ENCODE data around the gene NPFFR1. TPM values are rescaled to one million over a fixed set of nuclear protein-coding genes. Genes with fewer than 3 reads are reported as not detected.

Gene NPFFR1
- total RNA-seq, 1 donor from 2014 or later: not detected

DNA sequence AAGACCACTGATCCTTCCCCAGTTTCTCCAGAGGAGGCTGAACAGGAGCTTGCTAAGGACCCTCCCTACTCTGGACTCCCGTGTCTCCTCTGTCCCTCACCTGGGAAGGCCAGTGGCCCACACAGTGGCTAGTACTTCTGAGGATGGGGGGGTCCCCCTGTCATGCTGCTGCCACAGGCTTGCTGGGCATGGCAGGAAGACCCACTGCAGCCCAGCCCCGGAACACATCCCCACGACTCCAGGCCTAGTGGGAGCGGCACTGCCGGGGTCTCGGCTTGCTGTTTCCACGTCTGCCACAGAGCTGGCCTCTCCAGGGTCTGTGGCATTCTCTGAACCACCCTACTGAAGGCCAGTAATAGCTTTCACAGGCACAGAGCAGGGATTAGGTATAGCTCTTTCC lies 25.9 kb upstream of the NPFFR1 start:
- Histone ChIP-seq H3K9me3 (no peaks in the 10 kb centered on the region), H3K4me1 (peaks cover 10% of the 10 kb centered on the region), H3K36me3 (no peaks in the 10 kb centered on the region), H3K4me3 (no peak overlapping the region), H3K27me3 (no peaks in the 10 kb centered on the region), H3K27ac (no peak overlapping the region)
- intact Hi-C loops (cut with DNase I): no loop called here
- no peak for DNase-seq (ENCODE audit: extremely low spot score in 2 of 2)
- TF ChIP-seq POLR2A (IDR thresholded peaks at IDR 0.05) (no peak), POLR2AphosphoS5 (IDR thresholded peaks at IDR 0.05; ENCODE audit: insufficient read depth in 1 of 2, low read depth in 1 of 2) (no peak)
- TF ChIP-seq, protein P1, sequence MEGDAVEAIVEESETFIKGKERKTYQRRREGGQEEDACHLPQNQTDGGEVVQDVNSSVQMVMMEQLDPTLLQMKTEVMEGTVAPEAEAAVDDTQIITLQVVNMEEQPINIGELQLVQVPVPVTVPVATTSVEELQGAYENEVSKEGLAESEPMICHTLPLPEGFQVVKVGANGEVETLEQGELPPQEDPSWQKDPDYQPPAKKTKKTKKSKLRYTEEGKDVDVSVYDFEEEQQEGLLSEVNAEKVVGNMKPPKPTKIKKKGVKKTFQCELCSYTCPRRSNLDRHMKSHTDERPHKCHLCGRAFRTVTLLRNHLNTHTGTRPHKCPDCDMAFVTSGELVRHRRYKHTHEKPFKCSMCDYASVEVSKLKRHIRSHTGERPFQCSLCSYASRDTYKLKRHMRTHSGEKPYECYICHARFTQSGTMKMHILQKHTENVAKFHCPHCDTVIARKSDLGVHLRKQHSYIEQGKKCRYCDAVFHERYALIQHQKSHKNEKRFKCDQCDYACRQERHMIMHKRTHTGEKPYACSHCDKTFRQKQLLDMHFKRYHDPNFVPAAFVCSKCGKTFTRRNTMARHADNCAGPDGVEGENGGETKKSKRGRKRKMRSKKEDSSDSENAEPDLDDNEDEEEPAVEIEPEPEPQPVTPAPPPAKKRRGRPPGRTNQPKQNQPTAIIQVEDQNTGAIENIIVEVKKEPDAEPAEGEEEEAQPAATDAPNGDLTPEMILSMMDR (IDR thresholded peaks at IDR 0.05): no peak

DNA sequence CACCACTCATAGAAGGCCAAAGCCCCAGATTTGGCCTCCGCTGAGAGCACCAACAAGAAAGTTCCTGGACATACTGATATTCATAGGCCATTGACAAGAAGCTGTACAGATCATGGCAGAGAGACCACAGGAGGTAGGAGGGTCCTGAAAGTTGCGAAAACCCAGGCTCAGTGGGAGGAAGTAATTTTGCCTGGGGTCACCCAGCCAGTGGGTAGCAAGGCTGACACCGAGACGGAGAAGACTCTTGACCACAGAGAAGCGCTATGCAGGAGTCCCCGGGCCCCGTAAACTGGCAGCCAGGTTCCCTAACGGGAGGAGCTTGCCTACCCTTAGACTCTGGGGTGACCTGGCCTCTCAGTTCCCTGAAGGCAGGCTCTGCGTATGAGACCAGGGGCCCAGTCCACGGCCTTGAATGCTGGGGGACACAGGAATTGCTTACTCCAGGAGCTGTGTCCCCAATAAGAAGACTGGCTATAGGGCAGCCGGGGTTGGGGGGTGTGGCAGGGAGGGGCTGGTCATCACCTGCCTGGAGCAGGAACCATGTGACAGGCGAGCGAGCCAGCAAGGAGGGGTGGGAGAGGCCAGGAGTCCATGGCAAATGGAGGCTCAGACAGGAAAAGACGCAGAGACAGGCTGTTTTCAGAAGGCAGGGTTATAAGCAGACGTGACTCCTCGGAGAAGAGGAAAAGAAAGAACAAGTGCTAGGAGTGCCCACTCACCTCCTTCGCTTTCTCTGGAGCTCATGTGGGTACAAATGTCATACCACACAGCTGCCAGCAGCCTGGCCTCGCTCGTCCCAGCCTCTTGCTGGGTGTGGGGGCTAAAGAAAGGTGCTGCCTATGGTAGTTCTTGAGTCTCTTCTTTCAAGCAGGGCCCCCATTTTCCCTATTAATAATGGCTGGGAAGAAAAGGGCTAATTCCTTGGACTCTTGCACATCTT lies 24.6 kb upstream of the NPFFR1 start:
- H3K4me3 ChIP-seq: no peak overlapping the region
- peaks cover 10% of the 10 kb centered on the region for H3K4me1 ChIP-seq
- TF ChIP-seq, protein P1 (IDR thresholded peaks at IDR 0.05): no peak
- TF ChIP-seq POLR2AphosphoS5 (IDR thresholded peaks at IDR 0.05; ENCODE audit: insufficient read depth in 1 of 2, low read depth in 1 of 2) (no peak), POLR2A (IDR thresholded peaks at IDR 0.05) (no peak)
- DNase-seq (ENCODE audit: extremely low spot score in 2 of 2): no peak
- H3K36me3 ChIP-seq: no peaks in the 10 kb centered on the region
- intact Hi-C loops (cut with DNase I): no loop called here
- H3K9me3 ChIP-seq: no peaks in the 10 kb centered on the region
- H3K27ac ChIP-seq: no peak overlapping the region
- H3K27me3 ChIP-seq: no peaks in the 10 kb centered on the region

DNA sequence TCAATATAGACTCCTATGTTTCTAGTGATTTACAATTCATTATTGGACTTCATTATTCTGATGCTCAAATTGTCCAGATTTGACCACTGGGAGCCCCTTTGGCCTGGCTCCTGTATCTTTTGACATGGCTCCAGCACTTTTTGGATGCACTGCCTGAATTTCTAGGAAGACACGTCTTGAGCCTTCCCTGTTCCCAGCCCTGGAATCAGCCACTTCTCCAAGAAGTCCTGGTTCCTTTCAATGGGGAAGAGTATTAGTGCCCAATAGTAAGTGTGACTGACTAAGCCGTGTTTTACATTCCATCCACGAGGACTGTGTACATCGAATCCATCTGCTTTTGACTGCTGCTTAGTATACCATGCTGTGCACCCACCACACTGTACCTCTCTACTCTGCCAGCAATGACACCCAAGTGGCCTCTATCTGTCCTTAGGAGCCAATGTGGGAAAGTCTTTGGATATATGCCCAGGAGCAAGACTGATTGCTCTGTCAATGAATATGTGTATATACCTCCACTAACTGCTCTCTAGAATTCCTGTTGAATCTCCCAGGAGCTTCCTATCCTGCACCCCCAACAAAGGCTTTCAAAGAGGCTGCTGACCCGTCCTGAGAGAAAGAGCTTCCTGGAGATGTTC lies 23.2 kb upstream of the NPFFR1 start:
- no peak for DNase-seq (ENCODE audit: extremely low spot score in 2 of 2)
- Histone ChIP-seq H3K27ac (no peak overlapping the region), H3K4me1 (peaks cover 5% of the 10 kb centered on the region), H3K9me3 (no peaks in the 10 kb centered on the region), H3K27me3 (no peaks in the 10 kb centered on the region), H3K36me3 (no peaks in the 10 kb centered on the region), H3K4me3 (no peak overlapping the region)
- TF ChIP-seq, protein P1 (IDR thresholded peaks at IDR 0.05): no peak
- TF ChIP-seq POLR2A (IDR thresholded peaks at IDR 0.05): no peak
- no peak for TF ChIP-seq POLR2AphosphoS5 (IDR thresholded peaks at IDR 0.05; ENCODE audit: insufficient read depth in 1 of 2, low read depth in 1 of 2)
- intact Hi-C loops (cut with DNase I): no loop called here

DNA sequence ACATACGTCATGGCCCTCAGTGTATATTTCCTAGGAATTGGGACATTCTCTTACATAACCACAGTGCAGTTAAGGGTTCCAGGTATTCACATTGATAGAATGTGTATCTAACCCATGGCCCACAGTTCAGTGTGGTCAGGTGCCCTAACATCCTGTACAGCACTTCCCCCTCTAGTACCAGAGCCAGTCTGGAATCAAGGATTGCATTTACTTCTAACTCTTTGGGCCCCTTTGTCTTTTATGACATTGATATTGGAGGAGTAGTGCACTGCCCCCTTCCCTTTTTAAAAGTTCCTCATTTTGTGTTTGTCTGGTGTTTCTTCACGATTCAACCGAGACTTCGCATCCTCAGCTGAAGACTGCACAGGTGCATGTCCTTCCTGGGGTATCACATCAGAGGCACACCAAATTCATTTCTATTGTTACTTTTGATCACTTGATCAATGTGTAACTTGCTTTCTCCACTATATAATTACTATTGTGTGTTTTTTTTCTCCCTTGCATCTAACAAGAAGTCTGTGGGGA lies 22.4 kb upstream of the NPFFR1 start:
- Histone ChIP-seq H3K36me3 (no peaks in the 10 kb centered on the region), H3K4me3 (no peak overlapping the region), H3K4me1 (no peaks in the 10 kb centered on the region), H3K27ac (no peak overlapping the region), H3K9me3 (no peaks in the 10 kb centered on the region), H3K27me3 (no peaks in the 10 kb centered on the region)
- TF ChIP-seq, protein P1 (IDR thresholded peaks at IDR 0.05): no peak
- TF ChIP-seq POLR2A (IDR thresholded peaks at IDR 0.05): no peak
- TF ChIP-seq POLR2AphosphoS5 (IDR thresholded peaks at IDR 0.05; ENCODE audit: insufficient read depth in 1 of 2, low read depth in 1 of 2): no peak
- intact Hi-C loops (cut with DNase I): no loop called here
- no peak for DNase-seq (ENCODE audit: extremely low spot score in 2 of 2)
